Naive thymus-derived CD8-positive, alpha-beta T cell (primary cell): ENCODE measurements around the gene CDC23. TPM values are rescaled to one million over a fixed set of nuclear protein-coding genes. Genes with fewer than 3 reads are reported as not detected.
"Not testable (repeated sequence)": the region's sequence is repeated elsewhere in the genome, so short reads cannot be mapped to it uniquely, and the experiment has no call there.

ENCODE experiments used
- ATAC-seq, 2 donors: fragments of 150-1000 bp; cut with Tn5 transposase in 1 of 2; sonication (Bioruptor Pico), chemical (Tn5 transposase) in 1 of 2; 1 replicate in 1 of 2; 2 replicates in 1 of 2; pipeline ENCODE4 v1.10.0; 2021; ENCODE audit warnings: mild to moderate bottlenecking in 2 of 2, moderate library complexity in 2 of 2
- POLR2A ChIA-PET: fragments of 350-600 bp; sonication (Branson Sonifier 250); formaldehyde crosslinking; loops from one replicate; lab custom pipeline; 2021; ENCODE audit warnings: antibody characterized with exemption; lab: Charles Lee
- DNase-seq, 10 donors: peaks; one replicate each; pipeline versions ENCODE4 v3.0.0 to v3.0.0-alpha.2; 2020 to 2022
- H3K27ac Mint-ChIP-seq, 10 donors: one replicate each; pipeline ENCODE4 v1.8.0; 2020 to 2022; ENCODE audit warnings: mild to moderate bottlenecking in 10 of 10, mixed read lengths in 10 of 10, moderate library complexity in 4 of 10, inconsistent platforms in 1 of 10
- H3K27me3 Mint-ChIP-seq, 5 donors: one replicate each; pipeline ENCODE4 v1.8.0; 2021 to 2022; ENCODE audit warnings: mixed read lengths in 5 of 5
- H3K36me3 Mint-ChIP-seq, 3 donors: one replicate each; pipeline ENCODE4 v1.8.0; 2020 to 2022; ENCODE audit warnings: mixed read lengths in 3 of 3, mild to moderate bottlenecking in 2 of 3, inconsistent platforms in 1 of 3
- H3K4me1 Mint-ChIP-seq, 4 donors: one replicate each; pipeline ENCODE4 v1.8.0; 2021 to 2022; ENCODE audit warnings: mixed read lengths in 4 of 4
- H3K4me3 Mint-ChIP-seq, 10 donors: one replicate each; pipeline ENCODE4 v1.8.0; 2020 to 2022; ENCODE audit warnings: mild to moderate bottlenecking in 10 of 10, mixed read lengths in 10 of 10, moderate library complexity in 6 of 10, inconsistent platforms in 1 of 10
- H3K9me3 Mint-ChIP-seq, 9 donors: one replicate each; pipeline ENCODE4 v1.8.0; 2020 to 2022; ENCODE audit warnings: mixed read lengths in 9 of 9, mild to moderate bottlenecking in 3 of 9, inconsistent platforms in 1 of 9, moderate library complexity in 1 of 9
- polyA plus RNA-seq, 3 donors: library from polyadenylated mRNA; unstranded; fragments of 300-500 nt; fragmentation: Illumina TruSeq; gene quantifications; one replicate each; pipeline ENCODE4 v1.2.3, GENCODE V29; 2021
- total RNA-seq, 8 experiments: library from RNA in 2 of 8; stranded (reverse) in 2 of 8; gene quantifications; one replicate each; pipeline ENCODE4 v1.2.3 and lab custom pipeline; 2021 to 2026

The CDC23 gene
- total RNA-seq (10 to 100 TPM; 26.3 to 29.3 TPM), polyA plus RNA-seq (10 to 100 TPM; 13.7 to 24.7 (median 17.2) TPM), total RNA-seq (lab: John Stamatoyannopoulos, UW) (20.7 to 60.6 (median 53.2) reads per million in 6 experiments)

GRCh38 chr5:138213161-138214029, at the start of gene CDC23:
TSS of gene CDC23 (minus strand) at chr5:138213323. CDS start at chr5:138213312, 11 bp downstream.
- POLR2A ChIA-PET, result interaction anchor here (0.6 to 3.4 kb wide), 7 partner anchors 20 to 140 kb away, joined by 3 to 18 read pairs (median 4); partner anchors contain the start of genes BRD8, FAM53C and KIF20A
- Mint-ChIP-seq H3K4me1 (peaks cover 12 to 28% (median 26%) of the 10 kb centered on the region in 4 donors), H3K9me3 (no peaks in the 10 kb centered on the region), H3K36me3 (peaks cover 0 to 10% (median under 1%) of the 10 kb centered on the region in 3 donors), H3K27me3 (peaks cover 0 to 2% (median 0%) of the 10 kb centered on the region in 5 donors), H3K27ac (peak within 1 kb of the TSS; percentile 94 to 99 (median 98)), H3K4me3 (peak within 1 kb of the TSS; percentile 95 to 100 (median 98))
- ATAC-seq (peak; percentile 97 to 99), DNase-seq (peak; percentile 74 to 96 (median 92))

GRCh38 chr5:138258704-138259292, 45.7 kb upstream of the CDC23 start:
- no peak for DNase-seq
- Mint-ChIP-seq H3K36me3 (no peaks in the 10 kb centered on the region), H3K9me3 (peaks cover 0 to 2% (median 0%) of the 10 kb centered on the region in 9 donors), H3K27me3 (peaks cover 0 to 8% (median 0%) of the 10 kb centered on the region in 5 donors), H3K27ac (no peak overlapping the region), H3K4me3 (no peak overlapping the region), H3K4me1 (no peaks in the 10 kb centered on the region)
- ATAC-seq, result no peak
- POLR2A ChIA-PET, result no interaction called here

- Mint-ChIP-seq H3K27ac (no peak overlapping the region), H3K27me3 (peaks cover 0 to 8% (median 0%) of the 10 kb centered on the region in 5 donors), H3K4me3 (no peak overlapping the region), H3K4me1 (no peaks in the 10 kb centered on the region), H3K9me3 (peaks cover 0 to under 1% (median 0%) of the 10 kb centered on the region in 9 donors), H3K36me3 (no peaks in the 10 kb centered on the region)
- DNase-seq (no peak), ATAC-seq (no peak)
- POLR2A ChIA-PET, result no interaction called here
These were observed 44.5 kb upstream of the CDC23 start for GRCh38 chr5:138257583-138257982.

- no peak for ATAC-seq
- H3K9me3 Mint-ChIP-seq, result no peaks in the 10 kb centered on the region
- no peak for DNase-seq
- H3K27me3 Mint-ChIP-seq, result peaks cover 0 to 2% (median 0%) of the 10 kb centered on the region in 5 donors
- no peak overlapping the region for H3K4me3 Mint-ChIP-seq
- POLR2A ChIA-PET, result no interaction called here
- no peaks in the 10 kb centered on the region for H3K36me3 Mint-ChIP-seq
- peak overlapping the region in 1 of 10 donors; percentile 22 for H3K27ac Mint-ChIP-seq
- H3K4me1 Mint-ChIP-seq, result no peaks in the 10 kb centered on the region
These were observed 39.8 kb upstream of the CDC23 start for GRCh38 chr5:138252944-138253343.

- not testable (repeated sequence) for DNase-seq, H3K36me3 Mint-ChIP-seq, H3K9me3 Mint-ChIP-seq, ATAC-seq, H3K27ac Mint-ChIP-seq, H3K4me3 Mint-ChIP-seq, H3K4me1 Mint-ChIP-seq
- H3K27me3 Mint-ChIP-seq, result peaks cover 3 to 18% (median 12%) of the 10 kb centered on the region in 5 donors
- POLR2A ChIA-PET, result interaction anchor here (0.6 kb wide), 1 partner anchor 185 kb away, joined by 3 read pairs; no protein-coding TSS in a partner anchor
These were observed 34.7 kb upstream of the CDC23 start for GRCh38 chr5:138247800-138248199.

GRCh38 chr5:138246822-138247221, 33.7 kb upstream of the CDC23 start:
- H3K9me3 Mint-ChIP-seq, result no peaks in the 10 kb centered on the region
- peaks cover 5 to 25% (median 17%) of the 10 kb centered on the region in 5 donors for H3K27me3 Mint-ChIP-seq
- peaks cover 0 to 2% (median under 1%) of the 10 kb centered on the region in 4 donors for H3K4me1 Mint-ChIP-seq
- no peak overlapping the region for H3K27ac Mint-ChIP-seq
- DNase-seq, result no peak
- no peak for ATAC-seq
- no peaks in the 10 kb centered on the region for H3K36me3 Mint-ChIP-seq
- POLR2A ChIA-PET, result no interaction called here
- no peak overlapping the region for H3K4me3 Mint-ChIP-seq

DNA sequence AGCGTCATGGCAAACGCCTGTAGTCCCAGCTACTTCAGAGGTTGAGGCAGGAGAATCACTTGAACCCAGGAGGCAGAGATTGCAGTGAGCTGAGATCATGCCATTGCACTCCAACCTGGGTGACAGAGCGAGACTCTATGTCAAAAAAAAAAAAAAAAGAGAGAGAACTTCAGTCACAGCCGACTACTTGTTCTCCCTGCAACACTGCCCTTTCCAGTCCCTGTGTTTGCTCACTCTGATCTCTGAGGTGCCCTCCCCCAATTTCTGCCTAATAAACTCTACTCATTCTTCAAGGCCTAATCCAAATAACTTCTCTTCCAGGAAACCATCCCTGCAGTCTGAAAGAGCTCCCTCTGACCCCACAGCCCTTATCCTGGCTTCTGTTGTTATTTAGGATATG, 33.2 kb upstream of the CDC23 start:
- ATAC-seq (no peak), DNase-seq (no peak)
- H3K27me3 Mint-ChIP-seq, result peaks cover 7 to 29% (median 19%) of the 10 kb centered on the region in 5 donors
- H3K9me3 Mint-ChIP-seq, result no peaks in the 10 kb centered on the region
- H3K27ac Mint-ChIP-seq, result no peak overlapping the region
- POLR2A ChIA-PET, result interaction anchor here (0.7 kb wide), 1 partner anchor 559 kb away, joined by 3 read pairs; no protein-coding TSS in a partner anchor
- peaks cover under 1 to 5% (median 3%) of the 10 kb centered on the region in 4 donors for H3K4me1 Mint-ChIP-seq
- no peaks in the 10 kb centered on the region for H3K36me3 Mint-ChIP-seq
- H3K4me3 Mint-ChIP-seq, result no peak overlapping the region

DNA sequence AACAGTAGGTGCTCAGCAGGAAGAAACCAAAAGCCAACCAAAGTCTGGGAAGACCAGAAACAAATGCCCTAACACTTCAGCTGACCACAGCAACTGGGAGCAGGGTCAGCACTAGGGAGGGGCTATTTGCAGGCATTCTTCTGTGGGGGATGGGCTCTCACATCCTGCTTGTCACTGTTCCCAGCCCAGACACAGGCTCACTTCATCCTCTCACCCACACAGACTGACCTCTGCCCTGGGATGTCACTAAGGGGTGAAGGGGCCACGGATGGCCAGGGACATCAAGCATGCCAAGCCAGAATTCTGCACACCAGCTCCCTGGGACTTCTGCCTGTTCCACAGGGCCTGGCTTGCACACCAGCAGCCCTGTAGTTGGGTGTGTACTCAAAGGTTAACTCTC, 32.6 kb upstream of the CDC23 start:
- no peaks in the 10 kb centered on the region for H3K36me3 Mint-ChIP-seq
- peaks cover 6 to 11% (median 9%) of the 10 kb centered on the region in 4 donors for H3K4me1 Mint-ChIP-seq
- DNase-seq, result no peak
- no peak overlapping the region for H3K4me3 Mint-ChIP-seq
- no peak for ATAC-seq
- H3K27me3 Mint-ChIP-seq, result peaks cover 13 to 35% (median 25%) of the 10 kb centered on the region in 5 donors
- no peaks in the 10 kb centered on the region for H3K9me3 Mint-ChIP-seq
- no peak overlapping the region for H3K27ac Mint-ChIP-seq
- POLR2A ChIA-PET, result interaction anchor here (0.6 to 0.7 kb wide), 2 partner anchors 559 to 785 kb away, joined by 3 read pairs; no protein-coding TSS in a partner anchor

- Mint-ChIP-seq H3K9me3 (no peaks in the 10 kb centered on the region), H3K4me1 (peaks cover 9 to 14% (median 12%) of the 10 kb centered on the region in 4 donors), H3K36me3 (peaks cover 0 to 3% (median 0%) of the 10 kb centered on the region in 3 donors), H3K27ac (no peak overlapping the region), H3K4me3 (no peak overlapping the region), H3K27me3 (peaks cover 26 to 48% (median 43%) of the 10 kb centered on the region in 5 donors)
- DNase-seq (no peak), ATAC-seq (no peak)
- POLR2A ChIA-PET, result no interaction called here
These were observed 30.7 kb upstream of the CDC23 start for GRCh38 chr5:138243794-138244193.

DNA sequence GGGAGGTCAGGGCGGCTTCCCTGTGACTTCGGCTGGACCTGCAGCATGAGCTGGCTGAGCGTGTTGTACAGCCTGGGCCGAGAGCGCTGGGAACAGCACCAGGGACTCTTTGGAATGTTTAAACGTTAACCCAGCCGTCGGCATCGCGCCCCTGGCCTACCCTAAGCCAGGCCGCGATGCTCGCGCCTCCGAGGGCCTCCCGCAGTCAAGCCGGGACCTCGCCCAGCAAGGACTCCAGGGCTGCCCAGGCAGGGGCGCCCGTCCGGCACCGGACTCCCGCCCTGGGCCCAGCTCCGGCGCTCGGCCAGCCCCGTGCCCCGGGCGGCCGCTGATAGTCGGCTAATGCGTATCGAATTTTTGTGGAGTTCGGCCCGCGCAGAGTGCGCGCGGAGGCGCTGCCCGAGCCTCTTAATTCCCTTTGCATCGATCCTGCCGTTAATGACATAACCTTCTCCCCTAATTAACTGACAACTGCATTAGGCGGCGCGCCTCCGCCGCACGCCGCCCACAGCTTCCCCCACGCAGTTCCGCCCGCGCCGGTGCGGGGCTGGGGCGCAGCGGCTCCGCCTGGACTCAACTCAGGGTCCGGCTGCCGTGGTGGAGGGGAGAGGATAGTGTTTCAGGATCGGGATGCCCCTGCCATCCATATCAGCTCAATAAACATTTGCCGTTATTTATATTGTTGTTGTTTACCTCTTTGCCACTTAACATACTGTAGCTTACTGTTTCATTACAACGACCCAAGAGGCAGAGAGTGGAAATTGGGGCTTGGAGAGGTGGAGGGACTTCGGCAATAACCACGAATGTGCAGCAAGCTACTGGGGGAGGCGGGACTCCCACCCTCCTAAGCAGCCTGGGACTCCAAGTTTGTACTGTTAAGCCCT, 28.8 kb upstream of the CDC23 start:
- Mint-ChIP-seq H3K4me1 (peaks cover 9 to 14% (median 12%) of the 10 kb centered on the region in 4 donors), H3K36me3 (peaks cover 0 to 3% (median 0%) of the 10 kb centered on the region in 3 donors), H3K27ac (no peak overlapping the region), H3K9me3 (no peaks in the 10 kb centered on the region), H3K4me3 (peak overlapping the region; percentile 39 to 83 (median 72)), H3K27me3 (peaks cover 30 to 58% (median 44%) of the 10 kb centered on the region in 5 donors)
- DNase-seq (peak in 3 of 10 donors; percentile 14 to 20 (median 19)), ATAC-seq (peak; percentile 72 to 82)
- POLR2A ChIA-PET, result interaction anchor here (1.4 kb wide), 1 partner anchor 29 kb away, joined by 3 read pairs; the partner anchor contains the start of gene CDC23

DNA sequence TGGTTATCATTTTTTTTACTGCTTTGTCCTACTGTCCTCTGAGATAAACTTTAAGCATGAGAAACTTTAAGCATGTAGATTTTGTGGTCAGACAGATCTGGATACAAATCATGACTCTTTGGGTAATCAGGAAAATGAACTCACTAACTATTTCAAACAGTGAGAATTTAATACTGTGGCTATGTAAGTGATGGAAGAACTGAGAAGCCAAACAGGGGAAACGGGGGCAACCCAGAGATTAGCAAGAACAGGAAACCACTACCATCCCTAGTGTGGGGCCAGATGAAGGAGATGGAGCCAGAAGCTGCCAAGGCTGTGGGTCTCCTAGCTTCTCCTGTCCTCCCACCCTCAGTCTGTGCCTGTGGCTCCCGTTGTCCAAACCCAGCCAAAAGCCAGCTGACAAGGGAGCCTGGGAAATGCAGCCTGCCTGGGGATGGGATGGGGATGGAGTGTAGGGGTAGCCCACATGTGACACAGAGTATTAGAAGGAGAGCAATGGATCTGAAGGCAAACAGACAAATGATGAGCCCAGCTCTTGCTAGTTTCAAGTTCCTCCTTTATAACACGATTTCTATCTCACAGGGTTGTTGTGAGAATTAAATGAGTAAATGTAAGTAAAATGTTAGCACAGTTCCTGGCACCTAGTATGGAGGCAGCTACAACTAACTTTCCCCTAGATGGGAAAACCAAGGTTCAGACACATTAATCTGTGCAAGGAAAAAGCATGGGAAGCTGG, 27.7 kb upstream of the CDC23 start:
- Mint-ChIP-seq H3K27ac (no peak overlapping the region), H3K4me3 (peak overlapping the region in 8 of 10 donors; percentile 5 to 83 (median 72))

More for the DNA sequence above, 27.7 kb upstream of the CDC23 start:
- Mint-ChIP-seq H3K9me3 (no peaks in the 10 kb centered on the region), H3K4me1 (peaks cover 9 to 14% (median 12%) of the 10 kb centered on the region in 4 donors), H3K36me3 (peaks cover 0 to 3% (median 0%) of the 10 kb centered on the region in 3 donors), H3K27me3 (peaks cover 30 to 60% (median 44%) of the 10 kb centered on the region in 5 donors)
- no peak for ATAC-seq
- POLR2A ChIA-PET, result no interaction called here
- no peak for DNase-seq
